GM12872 (cell line): ENCODE results near the gene MAIP1.

Experiments used
- CTCF ChIP-seq: IDR thresholded peaks from 3 replicates; pipeline ENCODE4 v1.5.1; 2011; ENCODE audit warnings: low read depth, mild to moderate bottlenecking, low read length, moderate library complexity; ENCODE audit not compliant: insufficient read depth

Gene MAIP1, protein sequence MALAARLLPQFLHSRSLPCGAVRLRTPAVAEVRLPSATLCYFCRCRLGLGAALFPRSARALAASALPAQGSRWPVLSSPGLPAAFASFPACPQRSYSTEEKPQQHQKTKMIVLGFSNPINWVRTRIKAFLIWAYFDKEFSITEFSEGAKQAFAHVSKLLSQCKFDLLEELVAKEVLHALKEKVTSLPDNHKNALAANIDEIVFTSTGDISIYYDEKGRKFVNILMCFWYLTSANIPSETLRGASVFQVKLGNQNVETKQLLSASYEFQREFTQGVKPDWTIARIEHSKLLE

DNA sequence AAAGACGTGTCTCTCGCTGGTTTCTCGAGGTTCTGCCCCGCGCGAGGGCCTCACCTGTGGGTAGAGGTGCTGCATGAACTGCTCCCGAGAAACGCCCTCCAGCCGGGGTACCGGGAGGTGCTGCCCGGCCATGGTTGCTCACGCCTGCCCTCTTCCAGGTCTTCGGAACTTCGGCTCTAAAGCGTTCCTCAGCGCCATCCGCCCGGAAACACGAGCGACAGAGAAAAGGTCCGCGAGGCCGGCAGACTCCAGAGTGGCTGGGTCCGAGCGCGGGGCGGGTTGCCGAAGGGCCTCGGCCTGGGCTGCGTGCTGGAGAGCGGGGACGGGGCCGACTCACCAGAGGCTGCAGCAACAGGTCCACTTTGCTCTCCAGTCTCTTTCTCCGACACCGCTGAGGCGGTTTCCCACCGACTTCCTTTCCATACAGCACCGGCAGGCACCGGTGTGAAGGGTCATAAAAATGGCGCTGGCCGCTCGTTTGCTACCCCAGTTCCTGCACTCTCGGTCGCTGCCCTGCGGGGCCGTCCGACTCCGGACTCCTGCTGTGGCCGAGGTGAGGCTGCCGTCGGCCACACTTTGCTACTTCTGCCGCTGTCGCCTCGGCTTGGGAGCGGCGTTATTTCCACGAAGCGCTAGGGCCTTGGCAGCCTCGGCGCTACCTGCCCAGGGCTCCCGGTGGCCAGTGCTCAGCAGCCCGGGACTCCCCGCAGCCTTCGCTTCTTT lies at the start of gene MAIP1, which contains the start of gene TYW5:
Gene MAIP1, plus strand, starts transcription at position 244 of the 723 bp plus-strand sequence. Its CDS starts 217 bp downstream, at position 461.
Gene TYW5, minus strand, starts transcription at position 153 of the 723 bp plus-strand sequence. Its CDS starts 21 bp downstream, at position 132.
- TF ChIP-seq CTCF = no peak

DNA sequence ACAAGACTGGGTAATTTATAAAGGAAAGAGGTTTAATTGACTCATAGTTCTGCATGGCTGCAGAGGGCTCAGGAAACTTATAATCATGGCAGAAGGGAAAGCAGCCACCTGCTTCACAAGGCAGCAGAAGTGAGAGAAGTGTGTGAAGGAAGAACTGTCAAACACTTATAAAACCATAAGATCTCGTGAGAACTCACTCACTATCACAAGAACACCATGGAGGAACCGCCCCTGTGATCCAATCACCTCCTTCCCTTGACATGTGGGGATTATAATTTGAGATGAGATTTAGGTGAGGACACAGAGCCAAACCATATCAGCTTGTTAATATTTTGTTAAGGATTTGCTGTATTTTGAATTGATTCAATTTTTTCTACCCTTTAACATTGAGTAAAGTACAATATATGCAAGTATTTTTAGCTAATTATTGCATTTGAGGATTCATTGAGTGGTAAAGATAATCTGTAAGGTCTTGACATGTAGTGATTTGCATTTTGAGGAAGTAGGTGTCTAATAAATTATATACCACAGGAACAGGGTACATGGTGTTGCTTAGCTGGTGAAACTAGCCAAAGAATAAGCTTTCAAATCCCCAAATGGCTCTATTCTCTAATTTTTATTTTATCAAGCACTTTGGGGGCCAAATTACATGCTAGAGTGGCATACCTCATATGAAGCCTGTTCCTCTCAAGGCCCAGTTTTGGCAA lies 48.2 kb upstream of the MAIP1 start:
- no peak for TF ChIP-seq CTCF

GRCh38 chr2:199910338-199911051 lies 44.9 kb upstream of the MAIP1 start:
- TF ChIP-seq CTCF = no peak

DNA sequence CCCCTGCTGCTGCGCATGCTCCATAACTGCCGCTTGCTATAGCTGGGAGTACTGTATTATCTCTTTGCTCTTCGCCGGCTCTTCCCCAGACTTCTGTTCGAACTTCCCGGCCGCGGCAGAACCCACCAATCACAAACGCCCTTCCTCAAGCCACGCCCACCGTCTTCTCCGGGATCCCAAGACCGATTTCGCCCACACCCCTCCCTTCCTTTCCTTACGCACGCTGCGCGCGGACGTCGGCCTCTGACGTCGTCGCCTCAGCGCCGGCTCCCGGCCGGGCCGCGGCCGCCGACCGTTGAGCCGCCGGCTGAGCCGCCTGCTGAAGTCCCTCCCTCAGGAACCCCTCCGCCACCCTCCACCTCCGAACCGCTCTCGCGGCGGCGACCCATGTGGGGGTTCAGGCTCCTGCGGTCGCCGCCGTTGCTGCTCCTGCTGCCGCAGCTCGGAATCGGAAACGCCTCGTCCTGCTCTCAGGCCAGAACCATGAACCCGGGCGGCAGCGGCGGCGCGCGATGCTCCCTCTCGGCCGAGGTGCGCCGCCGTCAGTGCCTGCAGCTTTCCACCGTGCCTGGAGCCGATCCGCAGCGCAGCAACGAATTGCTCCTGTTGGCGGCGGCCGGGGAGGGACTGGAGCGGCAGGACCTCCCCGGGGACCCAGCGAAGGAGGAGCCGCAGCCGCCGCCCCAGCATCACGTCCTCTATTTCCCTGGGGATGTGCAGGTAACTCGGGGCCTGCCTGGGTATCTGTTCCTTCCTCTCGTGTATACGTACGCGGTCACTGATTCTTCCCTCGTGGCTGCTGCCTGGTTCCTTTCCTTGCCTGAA lies 44.1 kb upstream of the MAIP1 start, which contains the start of gene C2orf69:
Gene C2orf69, plus strand, starts transcription at position 242 of the 825 bp plus-strand sequence. Its CDS starts 146 bp downstream, at position 388.
- no peak for TF ChIP-seq CTCF

- TF ChIP-seq CTCF = no peak
Observed at GRCh38 chr2:199911877-199912161, 43.6 kb upstream of the MAIP1 start.

DNA sequence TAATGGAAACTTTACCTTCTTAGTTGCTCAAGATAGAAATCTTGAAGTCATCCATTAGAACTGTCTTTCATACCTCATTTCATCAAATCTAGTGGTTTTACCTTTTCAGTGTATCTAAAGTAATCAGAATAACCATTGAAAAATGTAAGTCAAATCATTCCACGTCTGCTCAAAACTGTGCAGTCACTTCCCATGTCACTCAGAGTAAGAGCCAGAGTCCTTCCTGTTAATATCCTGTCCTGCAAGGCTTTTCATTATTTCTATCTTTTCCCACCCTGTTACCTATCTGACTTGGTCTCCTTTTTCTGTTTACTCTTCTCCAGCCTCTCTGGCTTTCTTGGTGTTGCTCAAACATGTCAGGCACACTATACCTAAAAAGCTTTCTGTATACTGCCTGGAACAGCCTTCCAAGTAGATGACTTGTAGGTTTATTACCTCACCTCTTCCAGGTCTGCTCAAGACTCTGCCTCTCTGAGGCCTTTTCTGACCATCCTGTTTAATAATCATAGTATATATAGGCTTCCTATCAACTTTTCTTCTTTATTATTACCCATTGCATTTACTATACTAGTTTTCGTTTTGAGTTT lies 40.9 kb upstream of the MAIP1 start:
- no peak for TF ChIP-seq CTCF
